Measurements from ENCODE around the gene ESM1.
A peak's percentile ranks its signal among the peaks of the same experiment; 100 is the strongest.
"Not testable (repeated sequence)": the region's sequence is repeated elsewhere in the genome, so short reads cannot be mapped to it uniquely, and the experiment has no call there.

Gene ESM1

GRCh38 chr5:54985301-54986268 is at the start of gene ESM1:
TSS of gene ESM1 (minus strand) at chr5:54985593. CDS start at chr5:54985517, 76 bp downstream.
- Mint-ChIP-seq H3K4me3 (peak within 1 kb of the TSS; percentile 40), H3K36me3 (ENCODE audit: low read depth) (peaks cover 11% of the 10 kb centered on the region), H3K4me1 (ENCODE audit: low read depth) (peaks cover 52% of the 10 kb centered on the region)

GRCh38 chr5:55033568-55033967 is 48.2 kb upstream of the ESM1 start:
- H3K4me3 Mint-ChIP-seq, result no peak overlapping the region
- H3K9me3 Mint-ChIP-seq, result peaks cover 20% of the 10 kb centered on the region
- H3K4me1 Mint-ChIP-seq (ENCODE audit: low read depth), result peaks cover 66% of the 10 kb centered on the region
- peaks cover 55% of the 10 kb centered on the region for H3K36me3 Mint-ChIP-seq (ENCODE audit: low read depth)
- H3K27me3 Mint-ChIP-seq (ENCODE audit: low read depth), result no peaks in the 10 kb centered on the region
- H3K27ac Mint-ChIP-seq, result peak overlapping the region; percentile 29

More at GRCh38 chr5:54985301-54986268, at the start of gene ESM1:
- no peak within 1 kb of the TSS for H3K27ac Mint-ChIP-seq
- no peaks in the 10 kb centered on the region for H3K9me3 Mint-ChIP-seq
- peaks cover 29% of the 10 kb centered on the region for H3K27me3 Mint-ChIP-seq (ENCODE audit: low read depth)

GRCh38 chr5:55031492-55031891 is 46.1 kb upstream of the ESM1 start:
- H3K9me3 Mint-ChIP-seq, result peaks cover 31% of the 10 kb centered on the region

GRCh38 chr5:55030676-55031369 is 45.4 kb upstream of the ESM1 start:
- Mint-ChIP-seq H3K4me1 (ENCODE audit: low read depth) (peaks cover 70% of the 10 kb centered on the region), H3K36me3 (ENCODE audit: low read depth) (peaks cover 74% of the 10 kb centered on the region), H3K9me3 (peaks cover 32% of the 10 kb centered on the region), H3K27me3 (ENCODE audit: low read depth) (no peaks in the 10 kb centered on the region), H3K27ac (peak overlapping the region; percentile 29), H3K4me3 (peak overlapping the region; percentile 36)

More at GRCh38 chr5:55031492-55031891, 46.1 kb upstream of the ESM1 start:
- H3K27me3 Mint-ChIP-seq (ENCODE audit: low read depth), result no peaks in the 10 kb centered on the region
- H3K27ac Mint-ChIP-seq, result peak overlapping the region; percentile 29
- H3K4me3 Mint-ChIP-seq, result no peak overlapping the region
- H3K36me3 Mint-ChIP-seq (ENCODE audit: low read depth), result peaks cover 69% of the 10 kb centered on the region
- peaks cover 68% of the 10 kb centered on the region for H3K4me1 Mint-ChIP-seq (ENCODE audit: low read depth)

- peaks cover 70% of the 10 kb centered on the region for H3K4me1 Mint-ChIP-seq (ENCODE audit: low read depth)
- peak overlapping the region; percentile 11 for H3K27ac Mint-ChIP-seq
- H3K36me3 Mint-ChIP-seq (ENCODE audit: low read depth), result peaks cover 73% of the 10 kb centered on the region
- peak overlapping the region; percentile 36 for H3K4me3 Mint-ChIP-seq
- H3K9me3 Mint-ChIP-seq, result peaks cover 32% of the 10 kb centered on the region
- H3K27me3 Mint-ChIP-seq (ENCODE audit: low read depth), result no peaks in the 10 kb centered on the region
Observed at GRCh38 chr5:55030220-55030619, 44.8 kb upstream of the ESM1 start.

GRCh38 chr5:55027595-55027994 is 42.2 kb upstream of the ESM1 start:
- peaks cover 78% of the 10 kb centered on the region for H3K4me1 Mint-ChIP-seq (ENCODE audit: low read depth)
- H3K27ac Mint-ChIP-seq, result peak overlapping the region; percentile 74
- H3K4me3 Mint-ChIP-seq, result peak overlapping the region; percentile 79
- H3K27me3 Mint-ChIP-seq (ENCODE audit: low read depth), result no peaks in the 10 kb centered on the region
- H3K36me3 Mint-ChIP-seq (ENCODE audit: low read depth), result peaks cover 61% of the 10 kb centered on the region
- H3K9me3 Mint-ChIP-seq, result peaks cover 29% of the 10 kb centered on the region

- Mint-ChIP-seq H3K36me3 (ENCODE audit: low read depth) (peaks cover 27% of the 10 kb centered on the region), H3K27me3 (ENCODE audit: low read depth) (no peaks in the 10 kb centered on the region), H3K27ac (peak overlapping the region; percentile 61), H3K9me3 (peaks cover 31% of the 10 kb centered on the region), H3K4me1 (ENCODE audit: low read depth) (peaks cover 56% of the 10 kb centered on the region), H3K4me3 (peak overlapping the region; percentile 32)
Observed at GRCh38 chr5:55022450-55022849, 37.1 kb upstream of the ESM1 start.

GRCh38 chr5:55021821-55022220 is 36.4 kb upstream of the ESM1 start:
- Mint-ChIP-seq H3K27ac (no peak overlapping the region), H3K27me3 (ENCODE audit: low read depth) (no peaks in the 10 kb centered on the region), H3K4me1 (ENCODE audit: low read depth) (peaks cover 50% of the 10 kb centered on the region), H3K36me3 (ENCODE audit: low read depth) (peaks cover 20% of the 10 kb centered on the region), H3K4me3 (no peak overlapping the region), H3K9me3 (peaks cover 25% of the 10 kb centered on the region)

- peaks cover 46% of the 10 kb centered on the region for H3K4me1 Mint-ChIP-seq (ENCODE audit: low read depth)
- peaks cover 22% of the 10 kb centered on the region for H3K9me3 Mint-ChIP-seq
- H3K27me3 Mint-ChIP-seq (ENCODE audit: low read depth), result no peaks in the 10 kb centered on the region
- no peak overlapping the region for H3K27ac Mint-ChIP-seq
- peaks cover 18% of the 10 kb centered on the region for H3K36me3 Mint-ChIP-seq (ENCODE audit: low read depth)
- H3K4me3 Mint-ChIP-seq, result no peak overlapping the region
Observed at GRCh38 chr5:55021410-55021809, 36.0 kb upstream of the ESM1 start.

GRCh38 chr5:55010149-55010548 is 24.8 kb upstream of the ESM1 start:
- peaks cover 32% of the 10 kb centered on the region for H3K4me1 Mint-ChIP-seq (ENCODE audit: low read depth)
- peaks cover 23% of the 10 kb centered on the region for H3K27me3 Mint-ChIP-seq (ENCODE audit: low read depth)
- not testable (repeated sequence) for H3K27ac Mint-ChIP-seq
- H3K4me3 Mint-ChIP-seq, result peak overlapping the region; percentile 1
- peaks cover 52% of the 10 kb centered on the region for H3K9me3 Mint-ChIP-seq
- peaks cover 44% of the 10 kb centered on the region for H3K36me3 Mint-ChIP-seq (ENCODE audit: low read depth)

- no peak overlapping the region for H3K27ac Mint-ChIP-seq
- no peak overlapping the region for H3K4me3 Mint-ChIP-seq
- peaks cover 3% of the 10 kb centered on the region for H3K27me3 Mint-ChIP-seq (ENCODE audit: low read depth)
- H3K4me1 Mint-ChIP-seq (ENCODE audit: low read depth), result peaks cover 39% of the 10 kb centered on the region
- H3K9me3 Mint-ChIP-seq, result peaks cover 35% of the 10 kb centered on the region
- H3K36me3 Mint-ChIP-seq (ENCODE audit: low read depth), result peaks cover 26% of the 10 kb centered on the region
Observed at GRCh38 chr5:55004729-55005128, 19.3 kb upstream of the ESM1 start.

GRCh38 chr5:55003432-55004065 is 18.2 kb upstream of the ESM1 start:
- no peak overlapping the region for H3K27ac Mint-ChIP-seq
- H3K9me3 Mint-ChIP-seq, result peaks cover 34% of the 10 kb centered on the region
- no peaks in the 10 kb centered on the region for H3K27me3 Mint-ChIP-seq (ENCODE audit: low read depth)
- H3K4me1 Mint-ChIP-seq (ENCODE audit: low read depth), result peaks cover 38% of the 10 kb centered on the region
- no peak overlapping the region for H3K4me3 Mint-ChIP-seq
- peaks cover 25% of the 10 kb centered on the region for H3K36me3 Mint-ChIP-seq (ENCODE audit: low read depth)

GRCh38 chr5:55002166-55002565 is 16.8 kb upstream of the ESM1 start:
- peak overlapping the region; percentile 21 for H3K27ac Mint-ChIP-seq
- H3K27me3 Mint-ChIP-seq (ENCODE audit: low read depth); H3K4me3 Mint-ChIP-seq: not testable (repeated sequence)
- peaks cover 24% of the 10 kb centered on the region for H3K36me3 Mint-ChIP-seq (ENCODE audit: low read depth)
- peaks cover 34% of the 10 kb centered on the region for H3K9me3 Mint-ChIP-seq
- H3K4me1 Mint-ChIP-seq (ENCODE audit: low read depth), result peaks cover 38% of the 10 kb centered on the region

- Mint-ChIP-seq H3K27me3 (ENCODE audit: low read depth) (no peaks in the 10 kb centered on the region), H3K4me1 (ENCODE audit: low read depth) (peaks cover 23% of the 10 kb centered on the region), H3K36me3 (ENCODE audit: low read depth) (peaks cover 21% of the 10 kb centered on the region), H3K9me3 (peaks cover 27% of the 10 kb centered on the region), H3K4me3 (no peak overlapping the region), H3K27ac (no peak overlapping the region)
Observed at GRCh38 chr5:54997081-54997480, 11.7 kb upstream of the ESM1 start.
